OCI-LY3 (cell line): ENCODE results near the gene PCSK2.

ENCODE experiments used
- H2AFZ ChIP-seq: fragments of 200-600, 300-600 bp; shearing (Covaris generic); 2 replicates; pipeline ENCODE4 v1.6.0; 2014; ENCODE audit warnings: antibody characterized with exemption, low read depth, low read length
- H3K27ac ChIP-seq: fragments of 200-600, 300-600 bp; sonication (generic); 2 replicates; pipeline ENCODE4 v1.5.1; 2014; ENCODE audit warnings: mild to moderate bottlenecking, low read length, moderate library complexity, mixed read lengths
- H3K27me3 ChIP-seq: fragments of 200-600, 300-600 bp; sonication (generic); 2 replicates; pipeline ENCODE4 v1.6.1; 2014; ENCODE audit warnings: low read depth, low read length, mixed read lengths
- H3K36me3 ChIP-seq: fragments of 200-600, 300-600 bp; sonication (generic); replicated peaks from 2 replicates; pipeline ENCODE3; 2014; ENCODE audit warnings: low read depth, low read length, mixed read lengths
- H3K4me1 ChIP-seq: fragments of 300-600, 200-600 bp; sonication (generic); 2 replicates; pipeline ENCODE4 v1.6.1; 2014; ENCODE audit warnings: low read length, mixed read lengths
- H3K4me2 ChIP-seq: fragments of 200-600, 300-600 bp; sonication (generic); 2 replicates; pipeline ENCODE4 v1.6.1; 2014; ENCODE audit warnings: low read length, mixed read lengths
- H3K4me3 ChIP-seq: fragments of 300-600, 200-600 bp; sonication (generic); 2 replicates; pipeline ENCODE4 v1.5.1; 2014; ENCODE audit warnings: antibody characterized with exemption, mild to moderate bottlenecking, low read length, moderate library complexity
- H3K79me2 ChIP-seq: fragments of 300-600, 200-600 bp; shearing (Covaris generic); 2 replicates; pipeline ENCODE4 v1.6.1; 2014; ENCODE audit warnings: mild to moderate bottlenecking, low read length, mixed read lengths
- H3K9ac ChIP-seq: fragments of 300-600, 200-600 bp; shearing (Covaris generic); 2 replicates; pipeline ENCODE4 v1.6.0; 2014; ENCODE audit warnings: mild to moderate bottlenecking, low read length, moderate library complexity
- H3K9me3 ChIP-seq: fragments of 200-600, 300-600 bp; shearing (Covaris generic); 2 replicates; pipeline ENCODE4 v1.6.1; 2014; ENCODE audit warnings: low read length, mixed read lengths; ENCODE audit not compliant: insufficient read depth
- H4K20me1 ChIP-seq: fragments of 200-600, 300-600 bp; sonication (generic); 2 replicates; pipeline ENCODE4 v1.6.1; 2016; ENCODE audit warnings: low read length, mixed read lengths; ENCODE audit not compliant: insufficient read depth
- CTCF ChIP-seq: fragments of 200-600, 300-600 bp; sonication (generic); IDR thresholded peaks from 2 replicates; pipeline ENCODE4 v1.5.1; 2014; ENCODE audit warnings: antibody characterized with exemption, low read length, low read depth
- EZH2phosphoT487 ChIP-seq: fragments of 200-600 bp; shearing (Covaris generic); IDR thresholded peaks from 2 replicates; pipeline ENCODE4 v1.6.1; 2018; ENCODE audit warnings: antibody characterized with exemption, mixed run types, low read depth

PCSK2 gene

DNA sequence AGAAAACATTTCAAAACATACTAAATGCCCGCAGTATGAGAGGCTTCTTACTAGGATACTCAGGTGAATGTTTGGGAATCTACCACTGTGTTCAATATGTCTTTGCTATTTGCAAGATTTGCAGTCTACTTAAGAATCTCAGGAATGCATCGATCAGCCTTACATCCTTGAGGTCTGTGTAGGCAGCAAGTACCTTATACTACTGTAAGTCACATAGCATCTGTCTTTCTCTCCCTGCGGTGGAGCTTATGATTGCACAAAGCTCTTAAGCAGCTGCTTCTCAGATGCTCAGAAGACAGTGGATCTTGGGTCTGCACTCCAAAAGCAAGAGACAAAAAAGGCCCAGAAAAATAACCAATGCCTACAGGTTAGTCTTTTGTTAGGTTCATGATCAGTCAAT lies 21.4 kb downstream of the PCSK2 start:
- TF ChIP-seq CTCF (no peak), EZH2phosphoT487 (no peak)
- Histone ChIP-seq H2AFZ (no peak overlapping the region), H3K4me3 (no peak overlapping the region), H3K27me3 (peaks cover 33% of the 10 kb centered on the region), H3K9me3 (no peaks in the 10 kb centered on the region), H3K4me2 (no peak overlapping the region), H3K9ac (no peak overlapping the region), H3K36me3 (no peaks in the 10 kb centered on the region), H3K79me2 (no peaks in the 10 kb centered on the region), H3K4me1 (no peaks in the 10 kb centered on the region), H3K27ac (no peak overlapping the region), H4K20me1 (no peaks in the 10 kb centered on the region)

- no peaks in the 10 kb centered on the region for H3K36me3 ChIP-seq
- TF ChIP-seq CTCF, result no peak
- TF ChIP-seq EZH2phosphoT487, result no peak
- no peak overlapping the region for H3K9ac ChIP-seq
- H2AFZ ChIP-seq, result no peak overlapping the region
- peaks cover 61% of the 10 kb centered on the region for H3K27me3 ChIP-seq
- H3K4me3 ChIP-seq, result no peak overlapping the region
- H3K79me2 ChIP-seq, result no peaks in the 10 kb centered on the region
- H3K4me1 ChIP-seq, result no peaks in the 10 kb centered on the region
- H3K27ac ChIP-seq, result no peak overlapping the region
- no peak overlapping the region for H3K4me2 ChIP-seq
- no peaks in the 10 kb centered on the region for H3K9me3 ChIP-seq
- H4K20me1 ChIP-seq, result no peaks in the 10 kb centered on the region
Observed at GRCh38 chr20:17262786-17263185, 35.9 kb downstream of the PCSK2 start.

DNA sequence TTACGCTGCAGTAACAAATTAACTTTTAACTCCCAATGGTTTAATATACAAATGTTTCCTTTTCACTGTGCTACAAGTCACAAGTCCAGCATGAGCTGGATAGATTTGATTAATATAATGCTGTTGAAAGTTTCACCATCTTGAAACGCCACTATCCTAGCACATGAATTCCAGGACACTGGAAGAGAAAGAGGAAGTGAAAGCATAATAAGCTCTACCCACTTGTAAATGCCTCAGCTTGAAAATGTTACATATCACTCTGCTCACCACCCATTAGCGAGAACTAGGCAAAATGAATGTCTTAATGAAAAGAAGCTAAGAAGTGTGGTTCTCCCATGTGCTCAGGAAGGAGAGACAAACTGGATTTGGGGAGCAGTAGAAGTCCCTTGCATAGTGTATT lies 46.9 kb downstream of the PCSK2 start:
- Histone ChIP-seq H3K9me3 (no peaks in the 10 kb centered on the region), H2AFZ (no peak overlapping the region), H3K27me3 (peaks cover 44% of the 10 kb centered on the region), H3K4me1 (no peaks in the 10 kb centered on the region), H3K9ac (no peak overlapping the region), H3K36me3 (no peaks in the 10 kb centered on the region), H3K79me2 (no peaks in the 10 kb centered on the region), H3K4me3 (no peak overlapping the region), H4K20me1 (no peaks in the 10 kb centered on the region), H3K27ac (no peak overlapping the region), H3K4me2 (no peak overlapping the region)
- no peak for TF ChIP-seq CTCF
- no peak for TF ChIP-seq EZH2phosphoT487

- no peak overlapping the region for H3K4me2 ChIP-seq
- no peak overlapping the region for H2AFZ ChIP-seq
- H3K4me1 ChIP-seq, result no peaks in the 10 kb centered on the region
- H3K27ac ChIP-seq, result no peak overlapping the region
- no peaks in the 10 kb centered on the region for H4K20me1 ChIP-seq
- no peak overlapping the region for H3K4me3 ChIP-seq
- no peaks in the 10 kb centered on the region for H3K79me2 ChIP-seq
- no peaks in the 10 kb centered on the region for H3K9me3 ChIP-seq
- H3K27me3 ChIP-seq, result peaks cover 35% of the 10 kb centered on the region
- TF ChIP-seq EZH2phosphoT487 (no peak), CTCF (no peak)
- no peak overlapping the region for H3K9ac ChIP-seq
- H3K36me3 ChIP-seq, result no peaks in the 10 kb centered on the region
Observed at GRCh38 chr20:17276101-17276500, 49.3 kb downstream of the PCSK2 start.
